OCI-LY3 (cell line): ENCODE results near the gene TRPM1.

Source experiments
- CTCF ChIP-seq: fragments of 200-600, 300-600 bp; sonication (generic); IDR thresholded peaks from 2 replicates; pipeline ENCODE4 v1.5.1; 2014; ENCODE audit warnings: antibody characterized with exemption, low read length, low read depth
- EZH2phosphoT487 ChIP-seq: fragments of 200-600 bp; shearing (Covaris generic); IDR thresholded peaks from 2 replicates; pipeline ENCODE4 v1.6.1; 2018; ENCODE audit warnings: antibody characterized with exemption, mixed run types, low read depth

- TF ChIP-seq CTCF (no peak), EZH2phosphoT487 (no peak)
These were observed 455 bp upstream of the TRPM1 start for GRCh38 chr15:31102039-31102321.
